Stimulated activated CD4-positive, alpha-beta T cell treated with anti-CD3 and anti-CD28 coated beads, Interleukin-4, amount 100 ng/mL, for 24 hours (primary cell): ENCODE data around the gene ARL8A.
"Not testable (repeated sequence)": the region's sequence is repeated elsewhere in the genome, so short reads cannot be mapped to it uniquely, and the experiment has no call there.

Experiments used
- DNase-seq: peaks from one replicate; pipeline ENCODE4 v3.0.0-alpha.2; 2020

ARL8A gene

GRCh38 chr1:202172015-202172355, 27.4 kb upstream of the ARL8A start:
- DNase-seq = no peak

GRCh38 chr1:202171292-202172014, 26.9 kb upstream of the ARL8A start:
- DNase-seq = no peak

GRCh38 chr1:202170726-202171125, 26.2 kb upstream of the ARL8A start:
- DNase-seq = no peak

GRCh38 chr1:202168861-202169260, 24.3 kb upstream of the ARL8A start:
- no peak for DNase-seq

GRCh38 chr1:202167708-202168415, 23.3 kb upstream of the ARL8A start:
- DNase-seq = no peak

GRCh38 chr1:202167054-202167453, 22.5 kb upstream of the ARL8A start:
- not testable (repeated sequence) for DNase-seq

GRCh38 chr1:202165942-202166843, 21.7 kb upstream of the ARL8A start:
- DNase-seq = no peak

- peak; percentile 48 for DNase-seq
Observed at GRCh38 chr1:202165267-202165941, 20.9 kb upstream of the ARL8A start.

- peak; percentile 63 for DNase-seq
Observed at GRCh38 chr1:202164271-202165037, 19.9 kb upstream of the ARL8A start.

GRCh38 chr1:202163281-202164270, 19.0 kb upstream of the ARL8A start:
- DNase-seq = no peak

GRCh38 chr1:202162418-202163280, 18.1 kb upstream of the ARL8A start:
- DNase-seq = peak; percentile 33

- peak; percentile 58 for DNase-seq
Observed at GRCh38 chr1:202162047-202162417, 17.5 kb upstream of the ARL8A start.

- DNase-seq = no peak
Observed at GRCh38 chr1:202161151-202162046, 16.9 kb upstream of the ARL8A start.

- peak; percentile 91 for DNase-seq
Observed at GRCh38 chr1:202160377-202160940, 15.9 kb upstream of the ARL8A start, which contains the start of gene PTPN7. PTPN7 (minus strand) TSS chr1:202160602; CDS start chr1:202159402, 1,200 bp downstream.

GRCh38 chr1:202159534-202160371, 15.2 kb upstream of the ARL8A start:
- DNase-seq = peak; percentile 76

- DNase-seq = peak; percentile 35
Observed at GRCh38 chr1:202158810-202159533, 14.4 kb upstream of the ARL8A start.

- no peak for DNase-seq
Observed at GRCh38 chr1:202157945-202158344, 13.4 kb upstream of the ARL8A start.
